ENCODE measurements around the gene CHST2.

CHST2 gene

DNA sequence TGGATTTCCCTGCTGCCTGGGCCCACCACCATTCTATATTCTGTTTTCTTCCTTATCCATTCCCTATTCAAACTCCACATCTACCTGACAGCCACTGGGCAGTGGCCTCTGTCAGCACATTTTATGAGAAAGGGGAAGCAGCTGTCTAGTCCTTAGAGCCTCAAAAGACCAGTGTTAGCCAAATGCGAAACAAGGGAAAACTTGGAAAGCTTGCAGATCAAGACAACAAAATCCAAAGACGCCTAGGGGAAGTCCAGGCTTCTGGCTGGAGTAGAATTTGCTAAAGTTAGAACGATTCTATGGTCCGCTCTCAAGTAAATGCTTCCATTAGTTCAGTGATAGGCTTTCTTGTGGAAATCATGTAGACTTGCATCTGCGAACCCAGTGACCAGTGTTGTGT lies 39.4 kb upstream of the CHST2 start:
- no peak overlapping the region for H3K9ac ChIP-seq (ENCODE audit: insufficient read length, low read depth)
- H3K27me3 ChIP-seq (ENCODE audit: insufficient read depth, insufficient read length): no peaks in the 10 kb centered on the region
- no peaks in the 10 kb centered on the region for H3K4me1 ChIP-seq (ENCODE audit: insufficient read depth, insufficient read length)
- H3K9me3 ChIP-seq (ENCODE audit: insufficient read depth, low read length): peaks cover 7% of the 10 kb centered on the region; the same call in 1 of the 2 replicates
- no peaks in the 10 kb centered on the region for H3K36me3 ChIP-seq (ENCODE audit: insufficient read depth, insufficient read length, low read length)
- no peak for TF ChIP-seq ZNF274 (IDR thresholded peaks at IDR 0.05; ENCODE audit: low read depth, low read length)
- no peak for TF ChIP-seq SUZ12 (IDR thresholded peaks at IDR 0.05; ENCODE audit: extremely low read depth, insufficient read depth, insufficient read length)
- no peak for TF ChIP-seq YY1 (IDR thresholded peaks at IDR 0.05; ENCODE audit: insufficient read depth, insufficient read length)
- no peak for DNase-seq (ENCODE audit: low read depth, low spot score)
- no peak overlapping the region for H3K4me3 ChIP-seq (ENCODE audit: insufficient read length, low read depth)

DNA sequence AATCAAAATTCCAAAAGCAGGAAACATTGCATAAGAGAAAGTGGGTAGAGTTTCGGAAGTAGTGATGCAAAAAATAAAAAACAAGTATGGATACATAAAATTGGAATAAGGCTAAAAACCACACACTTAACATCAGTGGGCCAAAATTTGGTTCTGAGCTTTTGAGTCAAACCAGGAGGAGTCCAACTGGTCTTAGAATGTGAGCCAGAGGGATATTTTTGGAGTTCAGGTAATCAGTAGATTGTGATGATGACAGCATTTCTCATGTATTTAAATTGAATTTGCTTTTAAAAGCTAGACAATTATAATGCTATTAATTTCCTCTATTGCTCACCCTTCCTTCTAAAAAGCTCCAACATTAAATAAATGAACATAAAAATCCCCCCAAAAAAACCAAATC lies 38.2 kb upstream of the CHST2 start:
- Histone ChIP-seq H3K4me1 (ENCODE audit: insufficient read depth, insufficient read length) (no peaks in the 10 kb centered on the region), H3K9me3 (ENCODE audit: insufficient read depth, low read length) (peaks cover 8% of the 10 kb centered on the region; the same call in 1 of the 2 replicates), H3K27me3 (ENCODE audit: insufficient read depth, insufficient read length) (no peaks in the 10 kb centered on the region), H3K36me3 (ENCODE audit: insufficient read depth, insufficient read length, low read length) (no peaks in the 10 kb centered on the region), H3K9ac (ENCODE audit: insufficient read length, low read depth) (no peak overlapping the region), H3K4me3 (ENCODE audit: insufficient read length, low read depth) (no peak overlapping the region)
- DNase-seq (ENCODE audit: low read depth, low spot score): no peak
- TF ChIP-seq YY1 (IDR thresholded peaks at IDR 0.05; ENCODE audit: insufficient read depth, insufficient read length): no peak
- TF ChIP-seq ZNF274 (IDR thresholded peaks at IDR 0.05; ENCODE audit: low read depth, low read length): no peak
- no peak for TF ChIP-seq SUZ12 (IDR thresholded peaks at IDR 0.05; ENCODE audit: extremely low read depth, insufficient read depth, insufficient read length)

DNA sequence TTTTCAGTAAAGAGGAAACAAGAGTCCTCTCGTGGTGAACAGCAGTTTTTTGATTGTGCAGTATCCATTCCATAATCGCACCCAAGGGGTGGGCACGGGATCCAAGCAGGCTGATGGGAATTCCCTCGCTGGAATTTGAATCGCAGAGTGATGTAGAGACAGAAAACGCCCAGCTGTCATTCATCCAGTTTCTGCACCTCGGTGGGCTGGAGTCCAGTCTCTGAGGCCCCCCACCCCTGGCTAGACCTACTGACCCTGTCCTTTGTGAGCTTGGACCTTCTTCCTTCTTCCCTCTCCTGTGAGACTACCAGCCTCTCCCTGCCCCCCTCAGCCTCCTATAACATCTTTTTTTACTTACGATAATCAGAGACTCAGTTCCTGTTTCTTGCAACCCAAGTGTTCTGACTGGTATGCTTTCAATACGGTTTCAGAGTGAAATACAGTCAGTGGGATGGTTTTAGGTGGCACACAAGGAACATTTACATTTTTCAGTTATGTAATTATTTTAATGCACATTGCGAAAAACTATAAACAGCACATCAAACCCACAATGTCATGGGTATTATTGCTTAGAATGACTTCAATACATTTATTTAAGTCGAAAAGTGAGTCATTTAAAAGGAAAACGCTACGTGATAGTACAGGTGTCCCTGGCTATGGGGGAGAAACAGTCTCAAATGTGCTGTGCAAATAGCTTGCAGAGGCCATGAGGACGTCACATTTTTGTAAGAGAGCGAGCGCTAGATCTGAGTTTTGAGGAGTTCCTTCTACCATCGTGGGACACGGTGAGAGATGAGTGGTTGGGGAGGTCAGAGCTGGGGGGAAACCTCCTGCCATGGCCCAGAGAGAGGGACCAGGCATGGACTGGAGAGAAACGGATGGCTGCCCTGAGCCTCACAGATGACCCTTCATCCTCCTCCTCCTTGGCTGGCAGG lies 37.5 kb upstream of the CHST2 start:
- no peak for TF ChIP-seq YY1 (IDR thresholded peaks at IDR 0.05; ENCODE audit: insufficient read depth, insufficient read length)
- TF ChIP-seq SUZ12 (IDR thresholded peaks at IDR 0.05; ENCODE audit: extremely low read depth, insufficient read depth, insufficient read length): no peak
- TF ChIP-seq ZNF274 (IDR thresholded peaks at IDR 0.05; ENCODE audit: low read depth, low read length): no peak
- no peak for DNase-seq (ENCODE audit: low read depth, low spot score)
- H3K4me1 ChIP-seq (ENCODE audit: insufficient read depth, insufficient read length): no peaks in the 10 kb centered on the region
- no peaks in the 10 kb centered on the region for H3K27me3 ChIP-seq (ENCODE audit: insufficient read depth, insufficient read length)
- no peaks in the 10 kb centered on the region for H3K36me3 ChIP-seq (ENCODE audit: insufficient read depth, insufficient read length, low read length)
- H3K4me3 ChIP-seq (ENCODE audit: insufficient read length, low read depth): no peak overlapping the region
- peaks cover 8% of the 10 kb centered on the region; the same call in 1 of the 2 replicates for H3K9me3 ChIP-seq (ENCODE audit: insufficient read depth, low read length)
- no peak overlapping the region for H3K9ac ChIP-seq (ENCODE audit: insufficient read length, low read depth)

DNA sequence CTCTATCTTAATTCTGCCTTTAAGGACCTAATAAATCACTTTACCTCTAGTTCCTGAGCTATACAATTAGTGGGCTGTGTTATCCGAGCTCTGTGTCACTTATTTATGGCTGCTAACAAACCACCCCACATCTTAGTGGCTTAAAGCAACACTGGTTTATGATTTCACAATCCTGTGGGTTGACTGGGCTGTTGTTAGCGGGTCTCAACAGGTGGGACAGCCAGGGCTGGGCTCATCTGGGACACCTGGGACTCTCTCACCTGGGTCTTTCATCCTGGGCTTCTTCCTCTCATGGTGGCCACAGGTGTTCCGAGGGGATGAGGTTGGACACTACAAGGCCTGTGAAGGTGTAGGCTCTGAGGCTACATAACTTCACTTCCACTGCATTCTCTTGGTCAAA lies 35.8 kb upstream of the CHST2 start:
- no peak for DNase-seq (ENCODE audit: low read depth, low spot score)
- no peaks in the 10 kb centered on the region for H3K4me1 ChIP-seq (ENCODE audit: insufficient read depth, insufficient read length)
- no peak overlapping the region for H3K9ac ChIP-seq (ENCODE audit: insufficient read length, low read depth)
- no peak for TF ChIP-seq YY1 (IDR thresholded peaks at IDR 0.05; ENCODE audit: insufficient read depth, insufficient read length)
- no peak for TF ChIP-seq ZNF274 (IDR thresholded peaks at IDR 0.05; ENCODE audit: low read depth, low read length)
- no peak for TF ChIP-seq SUZ12 (IDR thresholded peaks at IDR 0.05; ENCODE audit: extremely low read depth, insufficient read depth, insufficient read length)
- H3K36me3 ChIP-seq (ENCODE audit: insufficient read depth, insufficient read length, low read length): no peaks in the 10 kb centered on the region
- H3K9me3 ChIP-seq (ENCODE audit: insufficient read depth, low read length): peaks cover 17% of the 10 kb centered on the region; the same call in 1 of the 2 replicates
- no peaks in the 10 kb centered on the region for H3K27me3 ChIP-seq (ENCODE audit: insufficient read depth, insufficient read length)
- no peak overlapping the region for H3K4me3 ChIP-seq (ENCODE audit: insufficient read length, low read depth)

DNA sequence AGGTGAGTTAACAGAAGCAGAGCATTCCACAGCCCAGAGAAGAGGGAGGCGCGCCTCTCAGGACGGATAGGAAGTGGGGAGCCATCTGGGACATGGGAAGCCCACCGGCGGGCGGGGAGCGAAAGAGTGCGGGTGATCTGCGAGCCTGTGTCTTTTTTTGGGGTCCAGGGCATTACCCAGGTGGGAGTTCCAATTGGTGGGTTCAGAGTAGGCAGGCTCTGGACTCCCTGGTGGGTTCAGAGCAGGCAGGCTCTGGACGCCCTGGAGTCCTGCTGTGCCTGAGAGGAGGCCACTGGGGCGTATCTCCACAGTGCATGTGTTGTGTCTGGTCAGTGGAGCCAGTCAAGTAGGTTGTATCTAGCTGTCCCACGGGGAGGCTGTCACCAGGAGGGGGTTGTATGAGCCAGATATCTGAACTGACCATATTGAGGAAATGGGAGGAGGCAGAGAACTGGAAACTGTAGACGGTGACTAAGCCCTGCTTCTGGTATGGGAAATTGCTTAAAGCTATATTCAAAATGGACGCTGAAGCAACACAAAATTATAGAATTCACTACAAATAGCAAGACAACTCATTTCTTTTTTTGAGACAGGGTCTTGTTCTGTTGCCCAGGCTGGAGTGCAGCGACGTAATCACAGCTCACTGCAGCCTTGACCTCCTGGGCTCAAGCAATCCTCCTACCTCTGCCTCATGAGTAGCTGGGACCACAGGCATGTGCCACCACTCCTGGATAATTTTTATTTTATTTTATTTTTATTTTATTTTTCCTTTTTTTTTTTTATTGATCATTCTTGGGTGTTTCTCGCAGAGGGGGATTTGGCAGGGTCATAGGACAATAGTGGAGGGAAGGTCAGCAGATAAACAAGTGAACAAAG lies 34.5 kb upstream of the CHST2 start:
- H3K9ac ChIP-seq (ENCODE audit: insufficient read length, low read depth): no peak overlapping the region
- TF ChIP-seq YY1 (IDR thresholded peaks at IDR 0.05; ENCODE audit: insufficient read depth, insufficient read length): no peak
- no peak for TF ChIP-seq SUZ12 (IDR thresholded peaks at IDR 0.05; ENCODE audit: extremely low read depth, insufficient read depth, insufficient read length)
- TF ChIP-seq ZNF274 (IDR thresholded peaks at IDR 0.05; ENCODE audit: low read depth, low read length): no peak
- H3K4me1 ChIP-seq (ENCODE audit: insufficient read depth, insufficient read length): no peaks in the 10 kb centered on the region
- DNase-seq (ENCODE audit: low read depth, low spot score): no peak
- H3K4me3 ChIP-seq (ENCODE audit: insufficient read length, low read depth): no peak overlapping the region
- H3K27me3 ChIP-seq (ENCODE audit: insufficient read depth, insufficient read length): no peaks in the 10 kb centered on the region
- H3K36me3 ChIP-seq (ENCODE audit: insufficient read depth, insufficient read length, low read length): no peaks in the 10 kb centered on the region
- H3K9me3 ChIP-seq (ENCODE audit: insufficient read depth, low read length): peaks cover 17% of the 10 kb centered on the region; the same call in 1 of the 2 replicates

DNA sequence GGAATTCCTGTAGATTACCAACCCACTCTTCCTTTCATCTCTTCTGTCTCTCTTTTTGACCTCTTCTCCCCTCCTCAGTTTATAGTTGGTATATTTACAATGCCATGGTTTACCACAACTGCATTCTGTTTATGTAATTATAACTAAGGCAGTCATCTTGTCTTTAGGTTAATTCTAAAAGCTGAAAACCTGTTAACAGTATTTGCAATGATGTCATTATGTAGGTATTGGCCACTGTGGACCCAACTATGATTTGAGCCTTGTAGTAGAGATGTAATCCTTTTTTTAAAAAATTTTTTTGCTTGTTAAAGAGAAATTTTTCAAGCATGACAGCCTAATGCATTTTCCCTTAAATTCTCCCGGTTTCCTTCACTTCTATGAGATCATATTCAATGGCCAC lies 30.7 kb upstream of the CHST2 start:
- H3K27me3 ChIP-seq (ENCODE audit: insufficient read depth, insufficient read length): no peaks in the 10 kb centered on the region
- DNase-seq (ENCODE audit: low read depth, low spot score): no peak
- no peaks in the 10 kb centered on the region for H3K36me3 ChIP-seq (ENCODE audit: insufficient read depth, insufficient read length, low read length)
- no peak overlapping the region for H3K4me3 ChIP-seq (ENCODE audit: insufficient read length, low read depth)
- no peak overlapping the region for H3K9ac ChIP-seq (ENCODE audit: insufficient read length, low read depth)
- H3K4me1 ChIP-seq (ENCODE audit: insufficient read depth, insufficient read length): no peaks in the 10 kb centered on the region
- H3K9me3 ChIP-seq (ENCODE audit: insufficient read depth, low read length): peaks cover 17% of the 10 kb centered on the region; the same call in 1 of the 2 replicates
- TF ChIP-seq ZNF274 (IDR thresholded peaks at IDR 0.05; ENCODE audit: low read depth, low read length): no peak
- no peak for TF ChIP-seq SUZ12 (IDR thresholded peaks at IDR 0.05; ENCODE audit: extremely low read depth, insufficient read depth, insufficient read length)
- TF ChIP-seq YY1 (IDR thresholded peaks at IDR 0.05; ENCODE audit: insufficient read depth, insufficient read length): no peak

All from NT2/D1 (cell line).